Uterus (tissue), 2 donors: ENCODE results near the gene BCL2L14.

Source experiments
- CTCF ChIP-seq, 4 experiments: fragments of 200-600 bp in 2 of 4; fragments of 450-650 bp in 2 of 4; sonication (generic) in 2 of 4; IDR thresholded peaks; one replicate each; pipeline ENCODE4 v1.5.1; 2016 to 2019; ENCODE audit warnings: antibody characterized with exemption in 4 of 4, mild to moderate bottlenecking in 2 of 4, moderate library complexity in 1 of 4
- POLR2A ChIP-seq, 2 donors: fragments of 450-650 bp; IDR thresholded peaks; one replicate each; pipeline ENCODE4 v1.6.1; 2016; ENCODE audit warnings: antibody characterized with exemption in 2 of 2, mild to moderate bottlenecking in 1 of 2, moderate library complexity in 1 of 2

- TF ChIP-seq POLR2A (IDR thresholded peaks at IDR 0.05) (no peak), CTCF (IDR thresholded peaks at IDR 0.05) (no peak)
Measured at GRCh38 chr12:12051668-12052067, 19.1 kb upstream of the BCL2L14 start.
